Mesenchymal stem cell (in vitro differentiated cells and primary cell): ENCODE measurements around the gene RHBDF2.
A peak's percentile ranks its signal among the peaks of the same experiment; 100 is the strongest.

Source experiments
- DNase-seq: peaks from one replicate; pipeline ENCODE4 v3.0.0-alpha.2; 2013
- H2AFZ ChIP-seq: one replicate; pipeline ENCODE4 v1.6.1; 2013; ENCODE audit warnings: low read depth, mild to moderate bottlenecking, control low read depth, inconsistent platforms, low read length, moderate library complexity
- H2AK5ac ChIP-seq: 2 replicates; pipeline ENCODE4 v1.6.1; 2013; ENCODE audit warnings: low read length, moderate library complexity, mild to moderate bottlenecking, inconsistent platforms; ENCODE audit not compliant: severe bottlenecking
- H2BK120ac ChIP-seq: one replicate; pipeline ENCODE4 v1.6.1; 2013; ENCODE audit warnings: low read depth, mild to moderate bottlenecking, inconsistent platforms, low read length, moderate library complexity
- H2BK12ac ChIP-seq, 2 experiments: one replicate each; pipeline ENCODE4 v1.6.1; 2013; ENCODE audit warnings: inconsistent platforms in 2 of 2, low read length in 2 of 2, mild to moderate bottlenecking in 2 of 2, moderate library complexity in 2 of 2, control low read depth in 1 of 2
- H2BK15ac ChIP-seq: one replicate; pipeline ENCODE4 v1.6.1; 2013; ENCODE audit warnings: mild to moderate bottlenecking, low read depth, inconsistent platforms; ENCODE audit not compliant: poor library complexity, severe bottlenecking
- H2BK5ac ChIP-seq: 2 replicates; pipeline ENCODE4 v1.6.1; 2013; ENCODE audit warnings: low read depth, mild to moderate bottlenecking, low read length, control low read depth, inconsistent platforms; ENCODE audit not compliant: poor library complexity, severe bottlenecking
- H3K14ac ChIP-seq, 2 experiments: one replicate each; pipeline ENCODE4 v1.6.1; 2013; ENCODE audit warnings: inconsistent platforms in 2 of 2, low read length in 2 of 2, control low read depth in 1 of 2, mild to moderate bottlenecking in 1 of 2, moderate library complexity in 1 of 2
- H3K18ac ChIP-seq, 2 experiments: one replicate each; pipeline ENCODE4 v1.6.1; 2013; ENCODE audit warnings: inconsistent platforms in 2 of 2, low read length in 2 of 2, control low read depth in 1 of 2, low read depth in 1 of 2, mild to moderate bottlenecking in 1 of 2
- H3K23ac ChIP-seq, 2 experiments: one replicate each; pipeline ENCODE4 v1.6.1; 2013; ENCODE audit warnings: inconsistent platforms in 2 of 2, low read length in 2 of 2, mild to moderate bottlenecking in 2 of 2, moderate library complexity in 2 of 2, control low read depth in 1 of 2
- H3K27ac ChIP-seq: 2 replicates; pipeline ENCODE4 v1.5.1; 2013; ENCODE audit warnings: mild to moderate bottlenecking, moderate library complexity, low read length, control low read depth, inconsistent platforms; ENCODE audit not compliant: poor library complexity, severe bottlenecking
- H3K27me3 ChIP-seq, 2 experiments: 2 replicates each; pipeline versions ENCODE4 v1.6.1 to v1.7.0; 2013; ENCODE audit warnings: low read length in 2 of 2, mild to moderate bottlenecking in 2 of 2, moderate library complexity in 2 of 2, control low read depth in 1 of 2, inconsistent platforms in 1 of 2; ENCODE audit not compliant: control insufficient read depth in 1 of 2, insufficient read depth in 1 of 2
- H3K36me3 ChIP-seq, 2 experiments: 2 replicates each; pipeline versions ENCODE4 v1.6.1 to v1.7.0; 2013; ENCODE audit warnings: low read length in 2 of 2, control low read depth in 1 of 2, inconsistent platforms in 1 of 2, low read depth in 1 of 2, mild to moderate bottlenecking in 1 of 2; ENCODE audit not compliant: insufficient read depth in 2 of 2, control insufficient read depth in 1 of 2
- H3K4ac ChIP-seq, 2 experiments: one replicate each; pipeline ENCODE4 v1.6.1; 2013; ENCODE audit warnings: inconsistent platforms in 2 of 2, low read length in 2 of 2, mild to moderate bottlenecking in 2 of 2, moderate library complexity in 2 of 2, control low read depth in 1 of 2, low read depth in 1 of 2
- H3K4me1 ChIP-seq: 2 replicates; pipeline ENCODE4 v1.6.1; 2013; ENCODE audit warnings: low read depth, low read length, control low read depth; ENCODE audit not compliant: control insufficient read depth, insufficient read depth
- H3K4me2 ChIP-seq: 2 replicates; pipeline ENCODE4 v1.6.1; 2013; ENCODE audit warnings: low read length, mild to moderate bottlenecking, inconsistent platforms; ENCODE audit not compliant: poor library complexity, severe bottlenecking
- H3K4me3 ChIP-seq, 2 experiments: 2 replicates each; pipeline versions ENCODE4 v1.5.1 to v1.7.0; 2013; ENCODE audit warnings: low read length in 2 of 2, mild to moderate bottlenecking in 2 of 2, control low read depth in 1 of 2, low read depth in 1 of 2; ENCODE audit not compliant: insufficient read depth in 1 of 2
- H3K79me1 ChIP-seq: replicated peaks from 2 replicates; pipeline ENCODE4 v1.6.1; 2013; ENCODE audit warnings: mild to moderate bottlenecking, control low read depth, low read length, inconsistent platforms; ENCODE audit not compliant: poor library complexity, severe bottlenecking
- H3K9ac ChIP-seq: 2 replicates; pipeline ENCODE4 v1.7.0; 2013; ENCODE audit warnings: mild to moderate bottlenecking, low read length, moderate library complexity
- H3K9me3 ChIP-seq: 2 replicates; pipeline ENCODE4 v1.7.0; 2013; ENCODE audit warnings: mild to moderate bottlenecking, low read length; ENCODE audit not compliant: control insufficient read depth
- H4K8ac ChIP-seq: one replicate; pipeline ENCODE4 v1.6.1; 2013; ENCODE audit warnings: inconsistent platforms, mild to moderate bottlenecking, low read length, moderate library complexity
- H4K91ac ChIP-seq: one replicate; pipeline ENCODE4 v1.6.1; 2013; ENCODE audit warnings: mild to moderate bottlenecking, low read length, inconsistent platforms
- WGBS: methylation state at CpG from one replicate; pipeline ENCODE4 v1.1.7; 2013; ENCODE audit warnings: mixed read lengths; 5-methylcytosine and 5-hydroxymethylcytosine counted together

The RHBDF2 gene

GRCh38 chr17:76499267-76499667 is 2.0 kb downstream of the RHBDF2 start:
- no peak for DNase-seq
- H3K9me3 ChIP-seq, result no peaks in the 10 kb centered on the region
- peak overlapping the region; percentile 39 for H2BK120ac ChIP-seq
- H2AK5ac ChIP-seq, result peak overlapping the region; percentile 92
- peaks cover 6% of the 10 kb centered on the region for H3K79me1 ChIP-seq
- H4K91ac ChIP-seq, result peak overlapping the region; percentile 6
- peak overlapping the region in 1 of 2 experiments; percentile 50 for H3K14ac ChIP-seq
- H3K4me3 ChIP-seq, result no peak overlapping the region
- peak overlapping the region; percentile 9 to 66 for H2BK12ac ChIP-seq
- H2AFZ ChIP-seq, result no peak overlapping the region
- peak overlapping the region; percentile 91 for H3K27ac ChIP-seq
- H3K4me2 ChIP-seq, result peak overlapping the region; percentile 91
- peak overlapping the region; percentile 15 for H2BK5ac ChIP-seq
- no peak overlapping the region for H3K23ac ChIP-seq
- no peak overlapping the region for H2BK15ac ChIP-seq
- H3K9ac ChIP-seq, result no peak overlapping the region
- H3K4me1 ChIP-seq, result peaks cover 63% of the 10 kb centered on the region
- peak overlapping the region in 1 of 2 experiments; percentile 66 for H3K4ac ChIP-seq
- 56% methylated on average over 5 of the region's 5 CpGs for WGBS
- peaks cover 0 to 23% of the 10 kb centered on the region in 2 experiments for H3K36me3 ChIP-seq
- peaks cover 0 to 41% of the 10 kb centered on the region in 2 experiments for H3K27me3 ChIP-seq
- no peak overlapping the region for H4K8ac ChIP-seq
- peak overlapping the region; percentile 61 to 81 for H3K18ac ChIP-seq

GRCh38 chr17:76498876-76499251 is 2.4 kb downstream of the RHBDF2 start:
- Histone ChIP-seq H4K91ac (peak overlapping the region; percentile 55), H3K4ac (peak overlapping the region; percentile 55 to 66), H3K4me2 (peak overlapping the region; percentile 14), H4K8ac (peak overlapping the region; percentile 97), H2AK5ac (peak overlapping the region; percentile 92), H3K27me3 (peaks cover 0 to 41% of the 10 kb centered on the region in 2 experiments), H2BK5ac (peak overlapping the region; percentile 57), H3K18ac (peak overlapping the region; percentile 90 to 93), H3K14ac (peak overlapping the region in 1 of 2 experiments; percentile 50), H3K4me1 (peaks cover 67% of the 10 kb centered on the region), H2BK120ac (peak overlapping the region; percentile 55), H2BK15ac (peak overlapping the region; percentile 2), H3K79me1 (peaks cover 6% of the 10 kb centered on the region), H3K9ac (peak overlapping the region; percentile 45), H3K36me3 (peaks cover 0 to 27% of the 10 kb centered on the region in 2 experiments), H3K23ac (no peak overlapping the region), H3K4me3 (no peak overlapping the region), H3K27ac (peak overlapping the region; percentile 91), H3K9me3 (no peaks in the 10 kb centered on the region), H2BK12ac (peak overlapping the region; percentile 66 to 70), H2AFZ (no peak overlapping the region)
- WGBS, result 82% methylated on average over 3 of the region's 4 CpGs
- DNase-seq, result no peak

- Histone ChIP-seq H3K4me2 (peak overlapping the region; percentile 49), H3K27ac (peak overlapping the region; percentile 91), H2AK5ac (peak overlapping the region; percentile 86), H3K79me1 (peaks cover 6% of the 10 kb centered on the region), H3K18ac (peak overlapping the region; percentile 90 to 93), H2AFZ (peak overlapping the region; percentile 46), H3K23ac (no peak overlapping the region), H3K27me3 (peaks cover 0 to 42% of the 10 kb centered on the region in 2 experiments), H4K8ac (peak overlapping the region; percentile 97), H4K91ac (peak overlapping the region; percentile 93), H3K9me3 (no peaks in the 10 kb centered on the region), H2BK12ac (peak overlapping the region; percentile 82 to 93), H3K14ac (peak overlapping the region in 1 of 2 experiments; percentile 9), H2BK120ac (peak overlapping the region; percentile 94), H3K4me3 (peak overlapping the region; percentile 6 to 23), H3K9ac (peak overlapping the region; percentile 45), H3K4me1 (peaks cover 74% of the 10 kb centered on the region), H3K4ac (peak overlapping the region; percentile 83 to 88), H3K36me3 (peaks cover 0 to 28% of the 10 kb centered on the region in 2 experiments), H2BK5ac (peak overlapping the region; percentile 57), H2BK15ac (peak overlapping the region; percentile 94)
- WGBS, result 17% methylated on average over 29 of the region's 31 CpGs
- DNase-seq, result peak; percentile 98
Measured at GRCh38 chr17:76497979-76498875, 3.0 kb downstream of the RHBDF2 start.

DNA sequence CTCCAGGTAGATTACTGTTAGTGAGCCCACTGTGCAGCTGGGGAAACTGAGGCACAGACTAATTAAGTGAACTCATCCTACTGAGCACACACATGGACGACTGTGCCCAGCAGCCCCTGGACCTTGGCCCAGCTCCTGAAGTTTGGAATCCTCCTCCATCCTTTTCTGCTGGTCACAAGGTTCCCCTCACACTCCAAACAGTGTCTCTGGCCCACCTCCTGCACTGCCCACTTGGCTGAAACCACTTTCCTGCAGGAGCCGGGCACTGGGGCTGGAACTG is 3.6 kb downstream of the RHBDF2 start:
- peak overlapping the region; percentile 86 for H2AK5ac ChIP-seq
- peak overlapping the region; percentile 91 for H3K27ac ChIP-seq
- peak overlapping the region; percentile 73 to 93 for H3K18ac ChIP-seq
- H3K36me3 ChIP-seq, result peaks cover 0 to 28% of the 10 kb centered on the region in 2 experiments
- H2AFZ ChIP-seq, result peak overlapping the region; percentile 46
- H3K9me3 ChIP-seq, result no peaks in the 10 kb centered on the region
- 59% methylated on average over 2 of the region's 2 CpGs for WGBS
- H3K79me1 ChIP-seq, result peaks cover 6% of the 10 kb centered on the region
- no peak for DNase-seq
- H2BK15ac ChIP-seq, result peak overlapping the region; percentile 94
- H2BK12ac ChIP-seq, result peak overlapping the region; percentile 80 to 93
- peak overlapping the region; percentile 94 for H2BK120ac ChIP-seq
- peaks cover 79% of the 10 kb centered on the region for H3K4me1 ChIP-seq
- H4K91ac ChIP-seq, result peak overlapping the region; percentile 93
- H3K9ac ChIP-seq, result peak overlapping the region; percentile 45
- H4K8ac ChIP-seq, result peak overlapping the region; percentile 94
- no peak overlapping the region for H3K23ac ChIP-seq
- peak overlapping the region; percentile 49 for H3K4me2 ChIP-seq
- H3K14ac ChIP-seq, result peak overlapping the region in 1 of 2 experiments; percentile 1
- peak overlapping the region; percentile 83 to 88 for H3K4ac ChIP-seq
- peaks cover 0 to 37% of the 10 kb centered on the region in 2 experiments for H3K27me3 ChIP-seq
- no peak overlapping the region for H2BK5ac ChIP-seq
- H3K4me3 ChIP-seq, result no peak overlapping the region
